22Rv1 (cell line): ENCODE measurements around the gene SFXN2.

Experiments
- ZFX ChIP-seq: fragments of 450-650 bp; IDR thresholded peaks from 2 replicates; pipeline ENCODE4 v1.6.1; 2017; ENCODE audit warnings: antibody characterized with exemption, borderline replicate concordance
- TF ChIP-seq, protein P1 (sequence below): fragments of 450-650 bp; IDR thresholded peaks from 2 replicates; pipeline ENCODE4 v1.5.1; 2017; ENCODE audit warnings: mild to moderate bottlenecking

DNA sequence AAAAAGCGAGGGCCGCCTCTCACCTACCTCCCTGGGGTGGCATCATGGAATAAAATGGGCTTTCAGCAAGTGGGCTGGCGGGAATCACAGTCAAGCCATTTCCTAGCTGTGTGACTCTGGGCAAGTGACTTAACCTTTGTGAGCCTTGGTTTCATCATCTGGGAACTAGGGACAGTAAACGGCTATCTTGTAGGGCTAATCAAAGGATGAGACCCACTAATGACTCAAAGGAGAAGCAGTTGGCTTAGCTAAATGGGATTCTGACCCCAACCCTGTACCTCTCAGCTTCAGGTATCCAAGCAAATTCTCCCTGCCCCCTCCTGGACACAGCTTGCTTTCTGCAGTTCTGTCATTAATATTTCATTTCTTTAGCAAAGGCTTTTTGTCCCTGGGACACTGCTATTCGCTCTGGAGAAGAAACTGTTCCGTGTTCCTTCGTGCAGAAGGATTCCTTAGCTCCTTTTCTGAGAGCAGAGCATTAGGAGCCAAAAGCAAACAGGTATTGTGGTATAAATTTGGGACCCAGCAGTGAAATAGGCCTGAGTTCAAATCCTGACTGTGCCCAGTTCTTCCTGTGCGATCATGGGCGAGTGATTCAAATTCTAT, 44.3 kb upstream of the SFXN2 start:
- TF ChIP-seq, protein P1, sequence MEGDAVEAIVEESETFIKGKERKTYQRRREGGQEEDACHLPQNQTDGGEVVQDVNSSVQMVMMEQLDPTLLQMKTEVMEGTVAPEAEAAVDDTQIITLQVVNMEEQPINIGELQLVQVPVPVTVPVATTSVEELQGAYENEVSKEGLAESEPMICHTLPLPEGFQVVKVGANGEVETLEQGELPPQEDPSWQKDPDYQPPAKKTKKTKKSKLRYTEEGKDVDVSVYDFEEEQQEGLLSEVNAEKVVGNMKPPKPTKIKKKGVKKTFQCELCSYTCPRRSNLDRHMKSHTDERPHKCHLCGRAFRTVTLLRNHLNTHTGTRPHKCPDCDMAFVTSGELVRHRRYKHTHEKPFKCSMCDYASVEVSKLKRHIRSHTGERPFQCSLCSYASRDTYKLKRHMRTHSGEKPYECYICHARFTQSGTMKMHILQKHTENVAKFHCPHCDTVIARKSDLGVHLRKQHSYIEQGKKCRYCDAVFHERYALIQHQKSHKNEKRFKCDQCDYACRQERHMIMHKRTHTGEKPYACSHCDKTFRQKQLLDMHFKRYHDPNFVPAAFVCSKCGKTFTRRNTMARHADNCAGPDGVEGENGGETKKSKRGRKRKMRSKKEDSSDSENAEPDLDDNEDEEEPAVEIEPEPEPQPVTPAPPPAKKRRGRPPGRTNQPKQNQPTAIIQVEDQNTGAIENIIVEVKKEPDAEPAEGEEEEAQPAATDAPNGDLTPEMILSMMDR: 0 out of 2 replicates have a peak, but pooled peaks have one; percentile 13
- no peak for TF ChIP-seq ZFX
